ENCODE measurements around the gene SERPIND1. TPM values are rescaled to one million over a fixed set of nuclear protein-coding genes. Genes with fewer than 3 reads are reported as not detected.
A peak's percentile ranks its signal among the peaks of the same experiment; 100 is the strongest.

Gene SERPIND1
- total RNA-seq, 3 donors from 2014 or later, result 0.29 TPM; not detected in 2

DNA sequence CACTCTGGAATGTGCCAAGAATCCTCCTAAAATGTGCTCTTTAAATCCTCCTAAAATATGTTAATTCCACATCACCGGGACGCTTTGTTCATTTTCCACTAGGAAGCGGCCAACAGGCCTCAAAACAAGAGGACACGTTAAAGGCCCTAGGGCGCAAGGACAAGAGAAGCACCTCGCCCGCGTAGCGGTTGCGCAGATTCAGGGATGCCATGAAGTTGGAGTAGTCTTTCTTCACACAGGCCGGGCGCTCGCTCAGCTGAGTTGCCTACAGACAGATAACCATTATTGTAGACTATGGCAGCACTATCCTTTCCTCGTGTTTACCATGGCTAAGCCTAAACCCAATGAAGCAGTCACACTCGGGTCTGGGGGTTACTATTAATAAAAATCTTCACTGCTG, 29.5 kb upstream of the SERPIND1 start:
- Histone ChIP-seq H3K27ac (no peak overlapping the region), H3K4me1 (peaks cover 0 to 17% of the 10 kb centered on the region in 2 donors), H3K36me3 (no peaks in the 10 kb centered on the region), H3K9me3 (no peaks in the 10 kb centered on the region), H3K27me3 (no peaks in the 10 kb centered on the region), H3K4me3 (no peak overlapping the region)
- no peak for DNase-seq (ENCODE audit: low spot score in 2 of 2)
- intact Hi-C loops (cut with DNase I; ENCODE audit: low total_unique reads), result no loop called here
- no peak for TF ChIP-seq POLR2AphosphoS5 (IDR thresholded peaks at IDR 0.05)

DNA sequence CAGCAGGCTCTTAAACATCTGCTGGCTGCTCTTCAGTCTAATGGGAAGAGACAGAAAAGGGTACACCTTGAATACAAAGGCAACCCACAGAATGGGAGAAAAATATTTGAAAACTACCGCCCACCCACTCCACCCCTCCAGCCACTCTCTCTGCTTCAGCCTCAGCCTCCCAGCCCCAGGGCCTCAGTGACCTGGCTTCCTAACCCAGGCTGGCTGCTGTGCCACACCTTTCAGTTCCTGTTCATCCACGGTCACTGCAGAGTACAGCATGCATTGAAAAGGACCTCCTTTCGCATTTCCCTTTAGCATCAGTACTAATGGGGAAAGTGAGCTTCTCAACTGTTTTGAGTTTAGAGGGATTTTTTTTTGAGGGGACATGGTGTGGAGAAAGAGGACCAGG, 28.8 kb upstream of the SERPIND1 start:
- Histone ChIP-seq H3K4me1 (peaks cover 0 to 22% of the 10 kb centered on the region in 2 donors), H3K4me3 (no peak overlapping the region), H3K36me3 (no peaks in the 10 kb centered on the region), H3K27me3 (no peaks in the 10 kb centered on the region), H3K27ac (no peak overlapping the region), H3K9me3 (no peaks in the 10 kb centered on the region)
- intact Hi-C loops (cut with DNase I; ENCODE audit: low total_unique reads), result no loop called here
- TF ChIP-seq POLR2A (IDR thresholded peaks at IDR 0.05) (no peak), POLR2AphosphoS5 (IDR thresholded peaks at IDR 0.05) (no peak)
- TF ChIP-seq, protein P1, sequence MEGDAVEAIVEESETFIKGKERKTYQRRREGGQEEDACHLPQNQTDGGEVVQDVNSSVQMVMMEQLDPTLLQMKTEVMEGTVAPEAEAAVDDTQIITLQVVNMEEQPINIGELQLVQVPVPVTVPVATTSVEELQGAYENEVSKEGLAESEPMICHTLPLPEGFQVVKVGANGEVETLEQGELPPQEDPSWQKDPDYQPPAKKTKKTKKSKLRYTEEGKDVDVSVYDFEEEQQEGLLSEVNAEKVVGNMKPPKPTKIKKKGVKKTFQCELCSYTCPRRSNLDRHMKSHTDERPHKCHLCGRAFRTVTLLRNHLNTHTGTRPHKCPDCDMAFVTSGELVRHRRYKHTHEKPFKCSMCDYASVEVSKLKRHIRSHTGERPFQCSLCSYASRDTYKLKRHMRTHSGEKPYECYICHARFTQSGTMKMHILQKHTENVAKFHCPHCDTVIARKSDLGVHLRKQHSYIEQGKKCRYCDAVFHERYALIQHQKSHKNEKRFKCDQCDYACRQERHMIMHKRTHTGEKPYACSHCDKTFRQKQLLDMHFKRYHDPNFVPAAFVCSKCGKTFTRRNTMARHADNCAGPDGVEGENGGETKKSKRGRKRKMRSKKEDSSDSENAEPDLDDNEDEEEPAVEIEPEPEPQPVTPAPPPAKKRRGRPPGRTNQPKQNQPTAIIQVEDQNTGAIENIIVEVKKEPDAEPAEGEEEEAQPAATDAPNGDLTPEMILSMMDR (IDR thresholded peaks at IDR 0.05), result no peak
- no peak for DNase-seq (ENCODE audit: low spot score in 2 of 2)

DNA sequence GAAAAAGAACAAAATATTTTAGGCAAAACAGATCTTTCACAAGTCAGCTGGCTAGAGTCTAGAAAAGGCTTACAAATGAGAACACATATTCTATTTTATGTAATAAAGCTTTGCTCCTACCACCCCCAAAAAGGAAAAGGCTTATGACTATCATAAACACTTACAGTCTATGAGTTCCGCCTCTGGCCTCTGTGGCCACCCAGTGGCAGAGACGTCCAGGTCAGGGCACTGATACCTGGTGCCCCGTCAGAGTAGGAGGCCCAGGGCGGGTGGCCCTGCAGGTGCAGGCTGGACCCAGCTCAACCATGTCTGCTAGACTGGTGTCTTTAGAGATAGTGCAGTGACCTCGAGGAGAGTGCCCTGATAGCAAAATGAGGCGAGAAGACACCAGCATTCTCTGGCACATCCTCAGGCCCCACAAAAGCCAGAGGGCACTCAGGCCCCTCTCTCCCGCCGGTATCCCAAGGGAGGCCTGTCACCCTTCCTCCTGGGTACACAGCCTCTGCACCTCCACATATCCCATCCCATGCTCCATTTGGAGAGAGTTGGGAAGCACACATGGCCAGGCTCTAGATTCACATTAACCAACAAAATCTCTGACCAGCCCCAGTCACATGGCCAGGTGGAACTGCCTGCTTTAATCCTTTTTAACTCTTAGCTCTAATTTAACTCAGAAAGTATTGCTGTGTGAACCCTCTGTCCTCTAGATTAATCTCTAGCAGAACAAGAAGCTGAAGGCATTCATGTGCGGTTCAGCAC, 27.3 kb upstream of the SERPIND1 start:
- TF ChIP-seq POLR2AphosphoS5 (IDR thresholded peaks at IDR 0.05), result no peak
- Histone ChIP-seq H3K9me3 (no peaks in the 10 kb centered on the region), H3K4me1 (peaks cover 0 to 32% of the 10 kb centered on the region in 2 donors), H3K27me3 (no peaks in the 10 kb centered on the region), H3K36me3 (no peaks in the 10 kb centered on the region), H3K4me3 (no peak overlapping the region), H3K27ac (no peak overlapping the region)
- DNase-seq (ENCODE audit: low spot score in 2 of 2), result no peak
- intact Hi-C loops (cut with DNase I; ENCODE audit: low total_unique reads), result no loop called here

DNA sequence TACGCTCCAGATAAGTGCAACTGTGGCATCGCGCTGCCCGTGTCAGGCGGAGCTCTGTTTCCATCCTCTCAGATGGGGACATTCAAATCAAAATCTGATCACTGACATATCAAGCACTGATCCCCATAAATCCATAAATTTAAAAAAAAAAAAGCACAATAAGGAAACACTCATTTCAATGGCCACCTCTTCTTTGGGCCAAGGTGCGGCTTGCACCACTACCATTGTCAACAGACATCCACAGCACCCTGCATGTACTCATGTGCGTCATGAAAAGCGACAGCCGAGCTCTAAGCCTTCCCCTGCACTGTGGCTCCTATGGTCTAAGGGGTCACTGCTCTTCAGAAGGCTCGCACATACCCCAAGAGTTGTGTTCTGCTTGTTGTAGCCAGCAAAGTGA, 26.7 kb upstream of the SERPIND1 start:
- Histone ChIP-seq H3K27ac (peak overlapping the region in 1 of 2 donors; percentile 76), H3K27me3 (no peaks in the 10 kb centered on the region), H3K36me3 (no peaks in the 10 kb centered on the region), H3K4me1 (peaks cover 0 to 32% of the 10 kb centered on the region in 2 donors), H3K9me3 (no peaks in the 10 kb centered on the region), H3K4me3 (no peak overlapping the region)
- TF ChIP-seq POLR2A (IDR thresholded peaks at IDR 0.05), result no peak
- TF ChIP-seq POLR2AphosphoS5 (IDR thresholded peaks at IDR 0.05), result no peak
- TF ChIP-seq, protein P1 (IDR thresholded peaks at IDR 0.05), result no peak
- intact Hi-C loops (cut with DNase I; ENCODE audit: low total_unique reads), result no loop called here
- DNase-seq (ENCODE audit: low spot score in 2 of 2), result no peak

DNA sequence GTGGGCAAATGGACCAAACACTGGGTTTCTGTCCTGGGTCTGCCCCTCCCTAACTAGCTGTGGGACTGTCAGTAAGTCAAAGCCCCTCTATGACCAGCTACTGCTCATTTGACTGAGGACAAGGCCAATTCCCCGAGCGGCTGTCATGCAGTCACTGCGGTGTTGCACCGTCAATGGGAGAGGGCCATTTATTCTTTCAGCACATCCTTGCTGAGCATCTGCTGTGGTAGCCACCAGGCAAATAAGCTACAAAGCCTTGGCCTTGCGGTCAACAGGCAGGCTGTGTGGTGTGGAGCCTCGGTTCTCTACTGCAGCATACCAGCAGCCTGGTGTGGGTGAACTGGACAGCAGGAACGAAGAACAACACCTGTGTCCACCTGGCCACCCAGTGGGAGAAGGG, 25.8 kb upstream of the SERPIND1 start:
- intact Hi-C loops (cut with DNase I; ENCODE audit: low total_unique reads), result no loop called here

DNA sequence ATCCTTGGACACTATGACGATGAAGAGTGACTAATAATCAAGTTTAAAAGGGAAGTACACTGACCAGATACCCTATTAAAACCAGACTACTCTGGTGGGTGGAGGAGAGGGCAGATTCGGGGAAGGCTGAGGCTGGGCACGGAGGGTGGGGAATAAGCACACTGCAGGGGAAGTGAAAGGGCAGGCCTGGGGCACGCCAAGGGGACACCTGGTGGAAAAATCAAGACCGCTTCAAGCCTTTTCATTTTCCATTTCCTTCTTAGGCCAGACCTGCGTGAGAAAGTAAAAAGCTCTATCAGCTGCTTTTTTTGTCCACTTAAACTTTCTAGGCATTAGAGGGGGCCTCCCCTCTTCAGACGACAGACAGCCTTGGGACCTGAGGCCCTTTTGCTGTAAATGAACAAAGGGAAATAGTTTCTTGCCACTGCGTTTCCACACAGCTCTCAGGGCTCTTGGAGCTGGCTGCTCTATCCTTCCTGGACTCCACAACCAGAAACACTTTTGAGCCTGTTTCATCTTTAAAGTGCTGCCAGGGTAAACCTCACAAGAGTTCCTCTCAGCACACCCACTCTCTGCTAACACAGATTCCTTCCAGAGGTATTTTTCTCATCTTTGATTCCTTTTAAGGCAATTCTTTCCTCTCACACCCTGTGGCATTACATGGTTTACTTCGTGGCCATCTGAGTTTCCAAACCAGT, 25.0 kb upstream of the SERPIND1 start:
- peak overlapping the region; percentile 58 to 76 for H3K27ac ChIP-seq
- no peak overlapping the region for H3K4me3 ChIP-seq
- intact Hi-C loops (cut with DNase I; ENCODE audit: low total_unique reads), result no loop called here
- no peaks in the 10 kb centered on the region for H3K27me3 ChIP-seq
- peak in 1 of 2 donors; percentile 59 for DNase-seq (ENCODE audit: low spot score in 2 of 2)
- no peaks in the 10 kb centered on the region for H3K9me3 ChIP-seq
- H3K4me1 ChIP-seq, result peaks cover 0 to 32% of the 10 kb centered on the region in 2 donors
- H3K36me3 ChIP-seq, result no peaks in the 10 kb centered on the region
- peak in 1 of 3 donors; percentile 21 for TF ChIP-seq POLR2AphosphoS5 (IDR thresholded peaks at IDR 0.05)
- TF ChIP-seq, protein P1 (IDR thresholded peaks at IDR 0.05), result no peak

More for the DNA sequence above, 25.8 kb upstream of the SERPIND1 start:
- Histone ChIP-seq H3K4me1 (peaks cover 0 to 32% of the 10 kb centered on the region in 2 donors), H3K4me3 (no peak overlapping the region), H3K27ac (peak overlapping the region; percentile 58 to 76), H3K27me3 (no peaks in the 10 kb centered on the region), H3K9me3 (no peaks in the 10 kb centered on the region), H3K36me3 (no peaks in the 10 kb centered on the region)
- TF ChIP-seq POLR2AphosphoS5 (IDR thresholded peaks at IDR 0.05), result no peak
- no peak for DNase-seq (ENCODE audit: low spot score in 2 of 2)

All from breast epithelium (tissue), 4 donors.